C4-2B (cell line): Measurements from ENCODE around the gene TFPI.

Experiments
- H3K27ac ChIP-seq: fragments of 450-650 bp; 2 replicates; pipeline ENCODE4 v1.5.1; 2017
- ZFX ChIP-seq: fragments of 450-650 bp; IDR thresholded peaks from 2 replicates; pipeline ENCODE4 v1.6.1; 2017
- TF ChIP-seq, protein P1 (sequence below): fragments of 450-650 bp; conservative IDR thresholded peaks from 2 replicates; pipeline ENCODE4 v1.5.1; 2017; ENCODE audit warnings: mild to moderate bottlenecking

The TFPI gene

DNA sequence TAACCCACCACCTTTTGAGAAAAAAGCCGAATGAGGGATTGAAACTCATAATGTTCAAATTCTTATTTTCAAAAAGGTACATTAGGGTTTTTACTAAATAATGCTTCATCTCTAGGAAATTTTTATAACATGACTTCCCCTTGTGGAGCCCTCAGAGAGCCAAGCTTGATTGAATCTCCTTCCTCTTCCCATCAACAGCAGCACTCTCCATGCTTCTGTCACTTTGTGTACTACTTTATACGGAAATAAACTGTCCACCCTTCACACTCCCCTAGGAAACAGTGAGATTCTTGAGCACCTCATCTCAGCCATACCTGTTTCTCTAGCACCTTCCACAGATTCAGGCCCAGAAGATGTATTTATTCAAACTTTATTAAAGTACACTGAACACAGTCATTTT lies 51.8 kb downstream of the TFPI start:
- no peak overlapping the region for H3K27ac ChIP-seq

DNA sequence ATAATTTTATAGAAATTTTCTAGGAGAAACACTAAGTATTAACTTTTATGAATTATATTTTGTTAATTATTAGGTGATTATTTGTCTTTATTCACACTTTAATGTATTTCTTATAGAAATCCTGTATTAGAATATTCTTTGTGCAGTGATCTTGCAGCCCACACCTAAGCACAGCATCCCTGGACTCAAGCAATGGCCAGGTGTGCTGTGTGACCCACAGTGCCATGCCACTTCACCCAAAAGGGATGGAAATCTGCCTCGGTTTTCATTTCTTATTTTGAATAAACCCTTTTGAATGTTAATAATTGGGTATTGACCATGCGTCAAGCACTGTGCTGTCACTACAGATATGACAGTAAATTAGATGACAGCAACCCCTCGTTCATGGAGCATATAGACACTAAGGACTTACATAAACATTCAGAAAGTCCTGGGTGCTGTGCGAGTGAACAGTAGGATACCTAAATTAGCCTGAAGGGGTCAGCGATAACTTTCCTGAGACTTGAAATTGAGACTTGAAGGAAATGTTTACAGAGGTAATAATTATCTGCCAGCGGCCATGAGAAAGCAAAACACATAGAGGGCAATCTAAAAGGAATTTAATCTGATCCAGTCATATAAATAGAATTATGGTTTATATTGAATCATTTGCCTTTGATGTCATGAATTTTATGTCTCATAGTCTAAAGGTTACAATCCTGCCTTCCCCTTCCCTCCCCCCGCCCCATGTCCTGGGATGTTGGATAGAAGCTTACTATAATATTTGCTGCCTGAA lies 53.5 kb downstream of the TFPI start:
- H3K27ac ChIP-seq, result no peak overlapping the region

More for the DNA sequence above, 51.8 kb downstream of the TFPI start:
- TF ChIP-seq, protein P1, sequence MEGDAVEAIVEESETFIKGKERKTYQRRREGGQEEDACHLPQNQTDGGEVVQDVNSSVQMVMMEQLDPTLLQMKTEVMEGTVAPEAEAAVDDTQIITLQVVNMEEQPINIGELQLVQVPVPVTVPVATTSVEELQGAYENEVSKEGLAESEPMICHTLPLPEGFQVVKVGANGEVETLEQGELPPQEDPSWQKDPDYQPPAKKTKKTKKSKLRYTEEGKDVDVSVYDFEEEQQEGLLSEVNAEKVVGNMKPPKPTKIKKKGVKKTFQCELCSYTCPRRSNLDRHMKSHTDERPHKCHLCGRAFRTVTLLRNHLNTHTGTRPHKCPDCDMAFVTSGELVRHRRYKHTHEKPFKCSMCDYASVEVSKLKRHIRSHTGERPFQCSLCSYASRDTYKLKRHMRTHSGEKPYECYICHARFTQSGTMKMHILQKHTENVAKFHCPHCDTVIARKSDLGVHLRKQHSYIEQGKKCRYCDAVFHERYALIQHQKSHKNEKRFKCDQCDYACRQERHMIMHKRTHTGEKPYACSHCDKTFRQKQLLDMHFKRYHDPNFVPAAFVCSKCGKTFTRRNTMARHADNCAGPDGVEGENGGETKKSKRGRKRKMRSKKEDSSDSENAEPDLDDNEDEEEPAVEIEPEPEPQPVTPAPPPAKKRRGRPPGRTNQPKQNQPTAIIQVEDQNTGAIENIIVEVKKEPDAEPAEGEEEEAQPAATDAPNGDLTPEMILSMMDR, result no peak
- TF ChIP-seq ZFX, result no peak

DNA sequence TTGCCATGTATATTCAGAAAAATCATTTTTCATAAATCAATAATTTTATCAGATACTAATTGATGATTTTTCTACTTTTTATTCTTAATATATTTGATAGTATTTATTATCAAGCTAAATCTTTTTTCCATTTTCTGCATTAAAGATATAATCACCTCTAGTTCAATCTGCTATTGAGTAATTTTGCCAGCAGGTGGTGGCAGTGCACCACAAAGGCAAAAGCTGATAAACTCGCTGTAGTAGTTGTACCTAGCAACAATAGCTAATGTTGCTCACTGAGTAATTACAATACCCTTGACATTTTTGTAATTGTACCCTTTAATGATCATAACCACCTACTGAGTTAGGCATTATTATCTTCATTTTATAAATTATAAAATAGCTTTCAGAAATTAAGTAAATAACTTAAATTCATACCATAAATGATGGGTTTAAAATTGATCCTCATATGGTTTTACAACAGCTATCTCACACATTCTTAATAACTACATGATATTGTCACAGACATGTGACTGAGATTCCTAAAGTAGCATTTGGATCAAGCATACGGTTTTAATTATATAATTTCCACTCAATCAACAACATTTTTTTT lies 54.2 kb downstream of the TFPI start:
- no peak for TF ChIP-seq ZFX
- TF ChIP-seq, protein P1, result peak; percentile 86
- H3K27ac ChIP-seq, result no peak overlapping the region

More for the DNA sequence above, 53.5 kb downstream of the TFPI start:
- TF ChIP-seq, protein P1, result no peak; the same call in 1 of the 2 replicates
- TF ChIP-seq ZFX, result no peak

DNA sequence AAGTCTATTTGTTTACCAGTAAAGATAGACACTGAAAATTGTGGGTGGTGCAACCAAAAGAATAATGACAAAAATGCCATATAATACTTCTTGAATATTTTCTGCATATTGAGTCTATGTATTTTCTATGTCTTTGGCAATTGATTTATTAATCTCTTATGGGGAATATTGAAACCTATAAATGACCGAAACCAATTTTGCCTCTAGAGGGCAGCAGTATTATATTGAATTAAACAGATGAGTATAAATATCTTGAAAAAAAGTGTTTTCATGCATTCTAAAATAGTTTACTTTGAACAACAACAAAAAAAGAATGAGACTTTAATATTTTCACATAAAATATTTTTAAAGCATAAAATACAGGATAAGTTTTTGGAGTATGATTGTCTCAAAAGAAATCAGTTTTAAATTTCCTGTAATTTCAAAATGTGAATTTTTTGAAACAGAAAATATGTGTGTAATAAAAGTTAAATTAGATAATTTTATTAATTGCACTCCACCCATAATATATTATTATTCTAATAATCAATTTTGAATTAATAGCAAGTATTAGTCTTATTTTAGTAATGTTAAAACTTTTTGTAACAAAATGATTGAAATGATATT lies 56.3 kb downstream of the TFPI start:
- TF ChIP-seq ZFX, result no peak
- TF ChIP-seq, protein P1, result peak; percentile 83
- H3K27ac ChIP-seq, result no peak overlapping the region

DNA sequence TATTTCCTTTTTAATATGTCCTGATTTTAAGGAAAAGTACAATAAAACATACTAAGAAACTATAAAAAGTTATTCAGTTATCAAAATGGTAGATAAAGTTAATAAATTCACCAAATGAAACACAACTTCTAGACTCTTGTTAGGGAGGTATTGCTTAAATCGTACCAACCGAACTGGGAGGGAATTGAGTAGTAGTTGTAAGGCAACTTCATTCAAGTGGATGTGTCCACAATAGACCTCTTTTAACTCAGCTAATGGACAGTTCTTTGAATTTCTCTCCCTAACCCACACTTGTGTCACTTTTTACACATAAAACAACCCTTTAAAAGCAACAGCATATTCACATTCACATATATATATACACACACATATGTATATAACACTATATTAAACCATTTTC lies 57.1 kb downstream of the TFPI start:
- H3K27ac ChIP-seq, result no peak overlapping the region
- TF ChIP-seq, protein P1, result no peak

DNA sequence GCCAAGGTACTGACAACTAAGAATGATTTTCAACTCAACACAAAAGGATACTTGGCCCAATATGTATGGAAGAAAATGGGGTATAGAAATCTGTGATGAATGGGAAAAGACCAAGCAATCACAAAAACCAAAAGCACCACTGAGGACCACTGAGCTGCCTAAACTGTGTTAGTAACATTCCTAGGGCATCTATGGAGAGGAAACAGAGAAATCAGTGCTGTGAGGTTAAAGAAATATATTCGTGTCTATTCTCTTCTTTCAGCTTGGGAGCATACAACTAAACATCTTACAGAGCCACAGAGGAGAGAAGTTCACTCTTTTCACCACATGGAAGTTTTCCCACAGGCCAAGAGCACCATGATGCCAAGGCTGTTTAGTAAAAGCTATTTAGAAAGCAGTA lies 58.9 kb downstream of the TFPI start:
- no peak for TF ChIP-seq ZFX
- TF ChIP-seq, protein P1, result no peak
- H3K27ac ChIP-seq, result no peak overlapping the region

DNA sequence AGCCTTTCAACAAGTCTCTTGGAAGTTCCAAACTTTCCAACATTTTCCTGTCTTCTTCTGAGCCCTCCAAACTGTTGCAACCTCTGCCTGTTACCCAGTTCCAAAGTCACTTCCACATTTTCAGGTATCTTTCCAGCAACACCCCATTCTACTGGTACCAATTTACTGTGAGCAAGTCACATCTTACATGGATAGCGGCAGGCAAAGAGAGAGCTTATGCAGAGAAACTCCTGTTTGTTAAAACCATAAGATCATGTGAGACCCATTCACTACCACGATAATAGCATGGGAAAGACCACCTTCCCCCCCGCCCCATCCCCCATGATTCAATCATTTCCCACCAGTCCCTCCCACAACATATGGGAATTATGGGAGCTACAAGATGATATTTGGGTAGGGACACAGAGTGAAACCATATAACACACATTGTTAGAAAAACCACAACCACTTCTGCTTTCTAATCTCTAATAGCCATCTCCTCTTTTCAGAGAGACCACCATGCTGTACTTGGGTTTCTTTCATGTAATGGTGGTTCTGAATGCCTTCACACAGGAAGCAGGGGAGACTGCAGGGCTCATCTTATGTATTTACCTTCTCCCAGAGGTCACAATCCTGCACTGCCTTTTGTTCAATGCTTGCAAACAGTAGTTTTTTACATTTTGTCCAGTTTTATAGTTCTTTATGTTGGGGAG lies 60.2 kb downstream of the TFPI start:
- H3K27ac ChIP-seq, result no peak overlapping the region
- TF ChIP-seq, protein P1, result no peak
- no peak for TF ChIP-seq ZFX
